ENCODE data around the gene ARID5B. TPM values are rescaled to one million over a fixed set of nuclear protein-coding genes. Genes with fewer than 3 reads are reported as not detected.

The ARID5B gene
- polyA plus RNA-seq, 1 of the 3 experiments (the other 2 are of a cell fraction), result 10.9 TPM

GRCh38 chr10:62115321-62115720, 213.8 kb downstream of the ARID5B start (continued):
- TF ChIP-seq, protein P1, sequence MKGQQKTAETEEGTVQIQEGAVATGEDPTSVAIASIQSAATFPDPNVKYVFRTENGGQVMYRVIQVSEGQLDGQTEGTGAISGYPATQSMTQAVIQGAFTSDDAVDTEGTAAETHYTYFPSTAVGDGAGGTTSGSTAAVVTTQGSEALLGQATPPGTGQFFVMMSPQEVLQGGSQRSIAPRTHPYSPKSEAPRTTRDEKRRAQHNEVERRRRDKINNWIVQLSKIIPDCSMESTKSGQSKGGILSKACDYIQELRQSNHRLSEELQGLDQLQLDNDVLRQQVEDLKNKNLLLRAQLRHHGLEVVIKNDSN (IDR thresholded peaks at IDR 0.05; ENCODE audit: borderline replicate concordance, low read depth), result no peak
- no peak for TF ChIP-seq GABPA (IDR thresholded peaks at IDR 0.05; ENCODE audit: low read depth)
- no peak for TF ChIP-seq EP300 (IDR thresholded peaks at IDR 0.05; ENCODE audit: borderline replicate concordance in 1 of 2, low read depth in 1 of 2, low read length in 1 of 2)

GRCh38 chr10:62115842-62116241, 214.3 kb downstream of the ARID5B start:
- Histone ChIP-seq H3K79me2 (ENCODE audit: insufficient read depth) (no peaks in the 10 kb centered on the region), H3K4me1 (ENCODE audit: control insufficient read depth in 1 of 2, insufficient read depth in 2 of 2, low read depth in 1 of 2, low read length in 1 of 2) (no peaks in the 10 kb centered on the region), H3K9me3 (no peaks in the 10 kb centered on the region), H2AFZ (ENCODE audit: low read depth) (no peak overlapping the region), H3K4me2 (no peak overlapping the region), H3K36me3 (replicated peaks in 1 of 2; ENCODE audit: control insufficient read depth in 1 of 2, insufficient read depth in 2 of 2, low read length in 1 of 2) (no peaks in the 10 kb centered on the region), H3K27me3 (ENCODE audit: insufficient read depth) (no peaks in the 10 kb centered on the region), H3K27ac (ENCODE audit: low read depth in 2 of 2, low read length in 1 of 2) (no peak overlapping the region), H3K9me2 (no peaks in the 10 kb centered on the region), H3K9ac (no peak overlapping the region), H3K4me3 (ENCODE audit: low read depth in 2 of 2, low read length in 1 of 2) (no peak overlapping the region), H3F3A (replicated peaks; ENCODE audit: insufficient read depth) (no peaks in the 10 kb centered on the region), H4K20me1 (ENCODE audit: insufficient read depth) (no peaks in the 10 kb centered on the region)
- ChIA-PET CTCF (interaction anchor here (0.8 kb wide), 1 partner anchor 10 kb away, joined by 3 read pairs; no protein-coding TSS in a partner anchor), POLR2A (no interaction called here)
- TF ChIP-seq, protein P2, sequence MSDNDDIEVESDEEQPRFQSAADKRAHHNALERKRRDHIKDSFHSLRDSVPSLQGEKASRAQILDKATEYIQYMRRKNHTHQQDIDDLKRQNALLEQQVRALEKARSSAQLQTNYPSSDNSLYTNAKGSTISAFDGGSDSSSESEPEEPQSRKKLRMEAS (IDR thresholded peaks at IDR 0.05; ENCODE audit: low read depth), result no peak
- TF ChIP-seq, protein P3, sequence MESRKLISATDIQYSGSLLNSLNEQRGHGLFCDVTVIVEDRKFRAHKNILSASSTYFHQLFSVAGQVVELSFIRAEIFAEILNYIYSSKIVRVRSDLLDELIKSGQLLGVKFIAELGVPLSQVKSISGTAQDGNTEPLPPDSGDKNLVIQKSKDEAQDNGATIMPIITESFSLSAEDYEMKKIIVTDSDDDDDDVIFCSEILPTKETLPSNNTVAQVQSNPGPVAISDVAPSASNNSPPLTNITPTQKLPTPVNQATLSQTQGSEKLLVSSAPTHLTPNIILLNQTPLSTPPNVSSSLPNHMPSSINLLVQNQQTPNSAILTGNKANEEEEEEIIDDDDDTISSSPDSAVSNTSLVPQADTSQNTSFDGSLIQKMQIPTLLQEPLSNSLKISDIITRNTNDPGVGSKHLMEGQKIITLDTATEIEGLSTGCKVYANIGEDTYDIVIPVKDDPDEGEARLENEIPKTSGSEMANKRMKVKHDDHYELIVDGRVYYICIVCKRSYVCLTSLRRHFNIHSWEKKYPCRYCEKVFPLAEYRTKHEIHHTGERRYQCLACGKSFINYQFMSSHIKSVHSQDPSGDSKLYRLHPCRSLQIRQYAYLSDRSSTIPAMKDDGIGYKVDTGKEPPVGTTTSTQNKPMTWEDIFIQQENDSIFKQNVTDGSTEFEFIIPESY (IDR thresholded peaks at IDR 0.05; ENCODE audit: borderline replicate concordance, low read depth), result no peak
- no peak for TF ChIP-seq RAD21 (IDR thresholded peaks at IDR 0.05; ENCODE audit: low read length)
- TF ChIP-seq, protein P1 (IDR thresholded peaks at IDR 0.05; ENCODE audit: borderline replicate concordance, low read depth), result no peak
- TF ChIP-seq MEF2A (IDR thresholded peaks at IDR 0.05; ENCODE audit: borderline replicate concordance, low read depth), result no peak
- TF ChIP-seq FOXM1 (IDR thresholded peaks at IDR 0.05; ENCODE audit: low read depth), result no peak
- TF ChIP-seq, protein P4, sequence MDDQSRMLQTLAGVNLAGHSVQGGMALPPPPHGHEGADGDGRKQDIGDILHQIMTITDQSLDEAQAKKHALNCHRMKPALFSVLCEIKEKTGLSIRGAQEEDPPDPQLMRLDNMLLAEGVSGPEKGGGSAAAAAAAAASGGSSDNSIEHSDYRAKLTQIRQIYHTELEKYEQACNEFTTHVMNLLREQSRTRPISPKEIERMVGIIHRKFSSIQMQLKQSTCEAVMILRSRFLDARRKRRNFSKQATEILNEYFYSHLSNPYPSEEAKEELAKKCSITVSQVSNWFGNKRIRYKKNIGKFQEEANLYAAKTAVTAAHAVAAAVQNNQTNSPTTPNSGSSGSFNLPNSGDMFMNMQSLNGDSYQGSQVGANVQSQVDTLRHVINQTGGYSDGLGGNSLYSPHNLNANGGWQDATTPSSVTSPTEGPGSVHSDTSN (IDR thresholded peaks at IDR 0.05), result no peak
- no peak for TF ChIP-seq FOSL2 (IDR thresholded peaks at IDR 0.05; ENCODE audit: borderline replicate concordance, low read depth)
- no peak for TF ChIP-seq TAF1 (IDR thresholded peaks at IDR 0.05; ENCODE audit: borderline replicate concordance, low read depth, low read length)
- TF ChIP-seq YY1 (IDR thresholded peaks at IDR 0.05; ENCODE audit: low read depth), result no peak
- no peak for TF ChIP-seq NRF1 (IDR thresholded peaks at IDR 0.05; ENCODE audit: low read depth, low read length)
- TF ChIP-seq NFIC (IDR thresholded peaks at IDR 0.05; ENCODE audit: borderline replicate concordance), result no peak
- 96% methylated on average over 5 of the region's 5 CpGs for WGBS (ENCODE audit: low lambda C conversion rate)
- DNase-seq, result no peak
